SK-N-MC (cell line): ENCODE results near the gene PERCC1.

Source experiments
- DNase-seq: peaks from one replicate; pipeline ENCODE4 v3.0.0-alpha.2; 2011; ENCODE audit warnings: low read depth, low spot score
- H3K27ac ChIP-seq: fragments of 200-600 bp; sonication (generic); 2 replicates; pipeline ENCODE4 v1.5.1; 2016; ENCODE audit warnings: mixed run types
- H3K36me3 ChIP-seq: fragments of 200-600 bp; sonication (generic); 2 replicates; pipeline ENCODE4 v1.6.1; 2017; ENCODE audit warnings: antibody characterized with exemption, low read length, mixed read lengths; ENCODE audit not compliant: insufficient read depth
- H3K4me3 ChIP-seq: fragments of 200-600 bp; sonication (generic); 2 replicates; pipeline ENCODE4 v1.5.1; 2016
- H3K9ac ChIP-seq: fragments of 200-600 bp; sonication (generic); 2 replicates; pipeline ENCODE4 v1.8.0; 2017; ENCODE audit warnings: mixed run types, mixed read lengths; ENCODE audit not compliant: insufficient read length
- H3K9me3 ChIP-seq: fragments of 200-600 bp; sonication (generic); 2 replicates; pipeline ENCODE4 v1.6.1; 2017; ENCODE audit warnings: low read depth, mild to moderate bottlenecking, antibody characterized with exemption, low read length, moderate library complexity, mixed read lengths
- EZH2 ChIP-seq: fragments of 200-600 bp; sonication (generic); IDR thresholded peaks from one replicate; pipeline ENCODE4 v1.6.1; 2017; ENCODE audit warnings: antibody characterized with exemption
- FOXP2 ChIP-seq: optimal IDR thresholded peaks from 2 replicates; pipeline ENCODE3; 2011; ENCODE audit warnings: mild to moderate bottlenecking, moderate library complexity; ENCODE audit not compliant: insufficient read depth; ENCODE audit errors: extremely low read length, control extremely low read depth
- POLR2AphosphoS5 ChIP-seq: IDR thresholded peaks from 2 replicates; pipeline ENCODE4 v1.6.1; 2012; ENCODE audit warnings: mild to moderate bottlenecking, low read depth, low read length, borderline replicate concordance

PERCC1 gene

GRCh38 chr16:1430214-1430758, 592 bp upstream of the PERCC1 start:
- H3K4me3 ChIP-seq, result no peak overlapping the region
- no peak overlapping the region for H3K27ac ChIP-seq
- no peak overlapping the region for H3K9ac ChIP-seq
- no peaks in the 10 kb centered on the region for H3K36me3 ChIP-seq
- TF ChIP-seq EZH2 (no peak), FOXP2 (no peak), POLR2AphosphoS5 (no peak)
- no peaks in the 10 kb centered on the region for H3K9me3 ChIP-seq
- DNase-seq, result no peak

GRCh38 chr16:1431497-1432270, 806 bp downstream of the PERCC1 start:
- Histone ChIP-seq H3K36me3 (no peaks in the 10 kb centered on the region), H3K27ac (no peak overlapping the region), H3K9me3 (no peaks in the 10 kb centered on the region), H3K9ac (no peak overlapping the region), H3K4me3 (no peak overlapping the region)
- no peak for DNase-seq
- no peak for TF ChIP-seq EZH2
- no peak for TF ChIP-seq POLR2AphosphoS5
- no peak for TF ChIP-seq FOXP2

GRCh38 chr16:1432388-1433262, 1.7 kb downstream of the PERCC1 start:
- no peak for DNase-seq
- TF ChIP-seq POLR2AphosphoS5 (no peak), EZH2 (no peak), FOXP2 (no peak)
- no peaks in the 10 kb centered on the region for H3K36me3 ChIP-seq
- no peak overlapping the region for H3K27ac ChIP-seq
- no peak overlapping the region for H3K9ac ChIP-seq
- no peaks in the 10 kb centered on the region for H3K9me3 ChIP-seq
- H3K4me3 ChIP-seq, result no peak overlapping the region

- Histone ChIP-seq H3K36me3 (no peaks in the 10 kb centered on the region), H3K27ac (no peak overlapping the region), H3K9me3 (no peaks in the 10 kb centered on the region), H3K9ac (no peak overlapping the region), H3K4me3 (no peak overlapping the region)
- TF ChIP-seq EZH2, result no peak
- no peak for TF ChIP-seq FOXP2
- no peak for TF ChIP-seq POLR2AphosphoS5
- no peak for DNase-seq
Measured at GRCh38 chr16:1433263-1433560, 2.3 kb downstream of the PERCC1 start.

GRCh38 chr16:1433756-1434155, 2.9 kb downstream of the PERCC1 start:
- no peak overlapping the region for H3K27ac ChIP-seq
- no peaks in the 10 kb centered on the region for H3K36me3 ChIP-seq
- TF ChIP-seq EZH2 (no peak), POLR2AphosphoS5 (no peak), FOXP2 (no peak)
- DNase-seq, result no peak
- H3K9me3 ChIP-seq, result no peaks in the 10 kb centered on the region
- H3K9ac ChIP-seq, result no peak overlapping the region
- no peak overlapping the region for H3K4me3 ChIP-seq

GRCh38 chr16:1434644-1435592, 4.0 kb downstream of the PERCC1 start:
- Histone ChIP-seq H3K27ac (no peak overlapping the region), H3K9ac (no peak overlapping the region), H3K4me3 (no peak overlapping the region), H3K36me3 (no peaks in the 10 kb centered on the region), H3K9me3 (no peaks in the 10 kb centered on the region)
- no peak for DNase-seq
- no peak for TF ChIP-seq EZH2

- DNase-seq, result no peak
- Histone ChIP-seq H3K4me3 (no peak overlapping the region), H3K36me3 (no peaks in the 10 kb centered on the region), H3K9ac (no peak overlapping the region), H3K9me3 (no peaks in the 10 kb centered on the region), H3K27ac (no peak overlapping the region)
- TF ChIP-seq POLR2AphosphoS5 (no peak), EZH2 (no peak), FOXP2 (no peak)
Measured at GRCh38 chr16:1435921-1436697, 5.2 kb downstream of the PERCC1 start.
